ENCODE results near the gene HNRNPAB. TPM values are rescaled to one million over a fixed set of nuclear protein-coding genes. Genes with fewer than 3 reads are reported as not detected.
A peak's percentile ranks its signal among the peaks of the same experiment; 100 is the strongest.

The HNRNPAB gene
- total RNA-seq, 6 experiments from 2014 or later = 44.2 to 96.1 (median 73.5) TPM

GRCh38 chr5:178163772-178164735 lies 40.3 kb upstream of the HNRNPAB start:
- Histone ChIP-seq H3K27ac (no peak overlapping the region), H3K9me3 (no peaks in the 10 kb centered on the region), H3K4me1 (peaks cover 0 to 7% (median 0%) of the 10 kb centered on the region in 4 donors), H3K27me3 (no peaks in the 10 kb centered on the region), H3K36me3 (no peaks in the 10 kb centered on the region), H3K4me3 (no peak overlapping the region)
- TF ChIP-seq CTCF (IDR thresholded peaks at IDR 0.05) (peak; percentile 97 to 99 (median 98)), POLR2A (IDR thresholded peaks at IDR 0.05) (no peak)
- intact Hi-C loops (cut with DNase I) = loop anchor here (5.0 to 10.0 kb wide), 2 partner anchors 87 to 89 kb away; no protein-coding TSS in a partner anchor
- DNase-seq = peak; percentile 86 to 88 (median 86)
- WGBS (ENCODE audit: insufficient coverage, low coverage, low lambda C conversion rate, missing lambda C conversion rate) = 18% methylated on average over 11 of the region's 33 CpGs
- peak; percentile 100 for ATAC-seq

- ATAC-seq = no peak
- H3K36me3 ChIP-seq = no peaks in the 10 kb centered on the region
- H3K27me3 ChIP-seq = no peaks in the 10 kb centered on the region
- no peak overlapping the region for H3K4me3 ChIP-seq
- no peak overlapping the region for H3K27ac ChIP-seq
- TF ChIP-seq CTCF (IDR thresholded peaks at IDR 0.05) = no peak
- no peak for TF ChIP-seq POLR2A (IDR thresholded peaks at IDR 0.05)
- intact Hi-C loops (cut with DNase I) = loop anchor here in 1 of 2 donors (10.0 kb wide), 1 partner anchor 91 kb away; no protein-coding TSS in a partner anchor
- peaks cover 0 to 7% (median 0%) of the 10 kb centered on the region in 4 donors for H3K4me1 ChIP-seq
- DNase-seq = no peak
- H3K9me3 ChIP-seq = no peaks in the 10 kb centered on the region
- WGBS (ENCODE audit: insufficient coverage, low coverage, low lambda C conversion rate, missing lambda C conversion rate) = 80% methylated on average over 1 of the region's 38 CpGs
Measured at GRCh38 chr5:178165581-178165980, 38.8 kb upstream of the HNRNPAB start.

DNA sequence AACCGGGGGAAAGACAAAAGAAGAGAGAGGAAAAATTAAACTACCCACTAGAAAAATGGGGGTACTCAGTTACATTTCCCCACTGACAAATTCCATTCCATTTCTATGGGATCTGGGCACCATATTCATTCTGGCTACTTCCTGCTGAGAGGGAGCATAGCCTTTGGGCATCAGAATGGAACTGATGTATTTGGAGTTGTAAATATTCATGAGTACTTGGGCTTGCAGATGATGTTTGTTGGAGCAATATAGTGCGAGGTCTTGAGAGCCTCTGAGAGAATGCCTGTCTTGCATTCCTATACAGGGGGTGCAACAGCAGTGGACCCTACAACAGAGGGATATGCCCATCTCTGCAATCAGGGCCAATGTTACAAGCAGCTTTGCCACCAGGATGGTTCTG lies 33.9 kb upstream of the HNRNPAB start:
- WGBS (ENCODE audit: insufficient coverage, low coverage, low lambda C conversion rate, missing lambda C conversion rate) = 75% methylated on average over 2 of the region's 2 CpGs
- DNase-seq (no peak), ATAC-seq (no peak)
- no peaks in the 10 kb centered on the region for H3K4me1 ChIP-seq
- H3K27ac ChIP-seq = no peak overlapping the region
- no peaks in the 10 kb centered on the region for H3K36me3 ChIP-seq
- no peak overlapping the region for H3K4me3 ChIP-seq
- no peaks in the 10 kb centered on the region for H3K27me3 ChIP-seq
- H3K9me3 ChIP-seq = no peaks in the 10 kb centered on the region
- TF ChIP-seq CTCF (IDR thresholded peaks at IDR 0.05) (no peak), POLR2A (IDR thresholded peaks at IDR 0.05) (no peak)
- intact Hi-C loops (cut with DNase I) = no loop called here

DNA sequence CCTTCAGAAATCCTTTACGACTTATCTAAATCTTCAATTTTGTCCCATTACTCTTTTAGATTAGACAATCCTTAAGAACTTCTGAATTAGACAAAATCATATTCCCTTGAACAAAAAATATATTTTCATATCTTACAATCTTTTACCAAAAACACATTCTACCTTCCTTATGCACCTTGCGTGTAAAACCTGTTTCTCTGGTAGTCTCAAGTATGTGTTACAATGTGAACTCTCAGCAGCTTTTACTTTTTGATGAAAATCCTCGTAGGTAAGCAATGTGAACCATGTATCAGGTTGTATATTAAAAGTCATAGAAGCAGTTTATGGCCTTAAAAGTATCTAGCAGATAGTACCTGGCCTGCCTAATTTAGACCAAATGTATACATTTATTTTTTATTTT lies 29.9 kb upstream of the HNRNPAB start:
- no peak for DNase-seq
- no peaks in the 10 kb centered on the region for H3K27me3 ChIP-seq
- H3K36me3 ChIP-seq = no peaks in the 10 kb centered on the region
- no peak overlapping the region for H3K27ac ChIP-seq
- intact Hi-C loops (cut with DNase I) = no loop called here
- WGBS (ENCODE audit: insufficient coverage, low coverage, low lambda C conversion rate, missing lambda C conversion rate) = 90% methylated on average over 3 of the region's 3 CpGs
- H3K4me1 ChIP-seq = no peaks in the 10 kb centered on the region
- H3K4me3 ChIP-seq = no peak overlapping the region
- H3K9me3 ChIP-seq = no peaks in the 10 kb centered on the region
- ATAC-seq = no peak
- TF ChIP-seq POLR2A (IDR thresholded peaks at IDR 0.05) = no peak
- no peak for TF ChIP-seq CTCF (IDR thresholded peaks at IDR 0.05)

All from right lobe of liver (tissue), 6 donors.